Epithelial cell of esophagus (primary cell): ENCODE measurements around the gene SIGLEC11.

Experiments used
- DNase-seq: peaks from one replicate; pipeline ENCODE4 v3.0.0; 2010; ENCODE audit warnings: low read depth
- H3K4me3 ChIP-seq: 2 replicates; pipeline ENCODE4 v1.5.1; 2011; ENCODE audit warnings: mild to moderate bottlenecking, low read length, control low read depth
- TF ChIP-seq, protein P1 (sequence below): IDR thresholded peaks from 2 replicates; pipeline ENCODE4 v1.5.1; 2011; ENCODE audit warnings: low read depth, mild to moderate bottlenecking, low read length, control low read depth, inconsistent platforms; ENCODE audit not compliant: insufficient read depth; ENCODE audit errors: missing control alignments

SIGLEC11 gene

GRCh38 chr19:49956115-49956495, 4.9 kb downstream of the SIGLEC11 start:
- DNase-seq: no peak
- no peak overlapping the region for H3K4me3 ChIP-seq
- TF ChIP-seq, protein P1, sequence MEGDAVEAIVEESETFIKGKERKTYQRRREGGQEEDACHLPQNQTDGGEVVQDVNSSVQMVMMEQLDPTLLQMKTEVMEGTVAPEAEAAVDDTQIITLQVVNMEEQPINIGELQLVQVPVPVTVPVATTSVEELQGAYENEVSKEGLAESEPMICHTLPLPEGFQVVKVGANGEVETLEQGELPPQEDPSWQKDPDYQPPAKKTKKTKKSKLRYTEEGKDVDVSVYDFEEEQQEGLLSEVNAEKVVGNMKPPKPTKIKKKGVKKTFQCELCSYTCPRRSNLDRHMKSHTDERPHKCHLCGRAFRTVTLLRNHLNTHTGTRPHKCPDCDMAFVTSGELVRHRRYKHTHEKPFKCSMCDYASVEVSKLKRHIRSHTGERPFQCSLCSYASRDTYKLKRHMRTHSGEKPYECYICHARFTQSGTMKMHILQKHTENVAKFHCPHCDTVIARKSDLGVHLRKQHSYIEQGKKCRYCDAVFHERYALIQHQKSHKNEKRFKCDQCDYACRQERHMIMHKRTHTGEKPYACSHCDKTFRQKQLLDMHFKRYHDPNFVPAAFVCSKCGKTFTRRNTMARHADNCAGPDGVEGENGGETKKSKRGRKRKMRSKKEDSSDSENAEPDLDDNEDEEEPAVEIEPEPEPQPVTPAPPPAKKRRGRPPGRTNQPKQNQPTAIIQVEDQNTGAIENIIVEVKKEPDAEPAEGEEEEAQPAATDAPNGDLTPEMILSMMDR: no peak

- no peak for DNase-seq
- TF ChIP-seq, protein P1: no peak
- no peak overlapping the region for H3K4me3 ChIP-seq
Observed at GRCh38 chr19:49954933-49955332, 6.0 kb downstream of the SIGLEC11 start.

DNA sequence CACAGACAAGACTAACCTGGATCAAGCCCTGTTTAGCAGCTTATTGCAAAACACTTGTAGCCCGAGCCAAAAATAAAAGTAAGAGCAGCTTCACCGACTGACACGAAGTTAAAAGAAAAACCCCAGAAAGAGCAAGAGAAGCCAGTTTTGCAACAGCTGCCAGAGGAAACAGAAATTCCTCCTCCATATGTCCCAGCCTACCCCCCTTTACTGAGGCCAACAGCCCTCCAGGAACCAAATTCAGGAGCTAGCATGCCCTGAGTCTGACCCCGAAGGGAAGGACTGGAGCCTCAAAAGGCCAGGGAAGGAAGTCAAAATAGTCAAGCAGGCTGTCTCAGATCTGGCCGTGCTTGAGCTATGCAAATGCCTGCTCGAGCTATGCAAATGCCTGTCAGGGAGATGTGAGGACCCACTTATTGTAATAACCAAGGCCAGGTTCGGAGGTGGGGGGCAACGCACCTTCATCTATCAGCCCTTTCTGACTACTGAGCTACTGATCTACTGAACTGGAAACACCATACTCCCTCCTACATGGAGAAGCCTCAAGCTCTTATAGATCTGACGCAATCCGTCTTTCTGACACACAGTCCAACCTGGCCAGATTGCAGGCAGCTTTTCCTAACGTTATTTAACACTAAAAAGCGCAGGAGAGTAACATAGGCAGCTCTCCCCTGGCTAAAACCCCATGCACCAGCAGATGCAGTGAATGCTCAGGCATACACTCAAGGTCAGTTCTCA, 6.7 kb downstream of the SIGLEC11 start:
- TF ChIP-seq, protein P1: no peak
- H3K4me3 ChIP-seq: no peak overlapping the region
- peak; percentile 54 for DNase-seq

- no peak overlapping the region for H3K4me3 ChIP-seq
- DNase-seq: no peak
- TF ChIP-seq, protein P1: no peak
Observed at GRCh38 chr19:49953416-49953815, 7.6 kb downstream of the SIGLEC11 start.

DNA sequence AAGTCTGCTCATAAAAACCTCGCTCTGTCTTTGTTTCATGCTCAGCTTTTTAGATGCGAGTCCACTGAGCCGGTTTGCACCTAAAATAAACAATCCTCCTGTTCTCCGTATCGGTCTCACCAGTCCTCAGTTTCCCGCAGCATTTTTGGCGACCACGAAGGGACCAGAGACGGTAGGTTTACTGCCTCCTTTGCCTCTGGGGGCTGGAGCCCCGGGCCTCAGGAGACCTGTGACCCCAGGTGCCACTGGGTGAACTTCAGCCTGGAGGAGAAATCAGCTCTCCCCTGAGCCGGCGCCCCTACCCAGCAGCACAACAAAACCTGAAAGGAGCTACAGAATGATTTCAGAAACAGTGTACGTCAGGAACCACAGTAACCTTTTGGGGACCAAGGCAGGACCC, 8.1 kb downstream of the SIGLEC11 start:
- TF ChIP-seq, protein P1: no peak
- DNase-seq: no peak
- H3K4me3 ChIP-seq: no peak overlapping the region

- TF ChIP-seq, protein P1: no peak
- H3K4me3 ChIP-seq: no peak overlapping the region
- DNase-seq: no peak
Observed at GRCh38 chr19:49952479-49952836, 8.5 kb downstream of the SIGLEC11 start.

DNA sequence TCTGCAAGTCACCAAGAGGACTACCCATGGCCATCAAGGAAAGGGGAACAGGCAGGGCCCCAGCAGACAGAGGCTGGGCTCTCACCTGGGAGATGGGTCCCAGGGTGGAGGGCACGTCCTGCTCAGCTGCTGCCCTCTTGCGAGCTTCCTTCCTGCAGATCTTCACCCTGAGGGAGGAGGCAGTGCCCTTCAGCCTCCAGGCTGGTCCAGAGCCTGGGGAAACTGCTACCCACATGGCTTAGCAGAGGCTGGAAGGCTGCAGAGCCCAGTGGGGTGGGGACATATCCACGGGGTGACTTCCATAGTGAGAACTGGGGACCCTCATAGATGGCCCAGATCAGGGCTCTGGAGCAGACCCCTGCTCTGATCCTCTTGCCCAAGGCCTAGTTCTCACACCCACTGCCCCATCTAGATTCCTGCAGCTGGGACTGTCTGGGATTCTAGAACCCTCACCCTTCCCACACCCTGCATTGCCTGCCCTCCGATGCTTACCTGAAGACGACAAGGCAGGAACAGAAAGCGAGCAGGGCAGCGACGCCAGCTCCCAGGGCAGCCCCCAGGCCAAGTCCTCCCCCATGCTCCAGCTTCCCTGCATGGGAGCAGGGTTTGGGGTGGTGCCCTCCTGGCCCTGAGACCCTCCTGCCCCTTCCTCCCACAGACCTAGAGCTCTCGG, 9.0 kb downstream of the SIGLEC11 start:
- no peak overlapping the region for H3K4me3 ChIP-seq
- TF ChIP-seq, protein P1: no peak

More for the DNA sequence above, 9.0 kb downstream of the SIGLEC11 start:
- DNase-seq: no peak
